ENCODE data around the gene WHRN.
A peak's percentile ranks its signal among the peaks of the same experiment; 100 is the strongest.

WHRN gene

DNA sequence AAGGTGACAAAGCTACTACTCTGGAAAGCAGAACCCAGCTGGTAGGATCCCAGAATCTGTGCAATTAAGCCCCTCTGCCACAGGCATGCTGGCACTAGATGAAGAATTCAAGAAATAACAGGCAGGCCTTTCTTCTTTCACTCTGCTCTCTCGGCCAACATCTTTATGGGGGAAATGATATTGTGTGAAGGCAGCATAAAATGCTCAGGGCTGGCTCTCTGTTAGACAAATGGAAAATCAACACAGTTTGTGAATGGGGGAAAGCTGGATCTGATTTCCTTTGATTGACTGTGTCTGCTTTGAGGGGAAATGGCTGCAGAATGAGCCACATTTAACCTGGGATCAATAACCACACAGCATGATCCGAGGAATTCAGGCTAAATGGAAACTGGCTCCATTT is 88.4 kb downstream of the WHRN start:
- no peak for DNase-seq

DNA sequence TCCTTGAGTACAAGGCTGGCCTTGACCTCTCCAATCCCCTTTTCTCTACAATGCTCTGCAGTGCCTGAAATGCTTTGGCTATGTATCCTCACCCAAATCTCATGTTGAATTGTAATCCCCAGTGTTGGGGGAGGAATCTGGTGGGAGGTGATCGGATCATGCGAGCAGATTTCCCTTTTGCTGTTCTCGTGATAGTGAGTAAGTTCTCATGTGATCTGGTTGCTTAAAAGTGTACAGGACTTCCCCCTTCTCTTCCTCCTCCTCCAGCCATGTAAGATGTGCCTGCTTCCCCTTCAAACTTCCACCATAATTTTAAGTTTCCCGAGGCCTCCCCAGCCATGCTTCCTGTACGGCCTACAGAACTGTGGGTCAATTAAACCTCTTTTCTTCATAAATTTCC is 89.0 kb downstream of the WHRN start:
- no peak for DNase-seq

DNA sequence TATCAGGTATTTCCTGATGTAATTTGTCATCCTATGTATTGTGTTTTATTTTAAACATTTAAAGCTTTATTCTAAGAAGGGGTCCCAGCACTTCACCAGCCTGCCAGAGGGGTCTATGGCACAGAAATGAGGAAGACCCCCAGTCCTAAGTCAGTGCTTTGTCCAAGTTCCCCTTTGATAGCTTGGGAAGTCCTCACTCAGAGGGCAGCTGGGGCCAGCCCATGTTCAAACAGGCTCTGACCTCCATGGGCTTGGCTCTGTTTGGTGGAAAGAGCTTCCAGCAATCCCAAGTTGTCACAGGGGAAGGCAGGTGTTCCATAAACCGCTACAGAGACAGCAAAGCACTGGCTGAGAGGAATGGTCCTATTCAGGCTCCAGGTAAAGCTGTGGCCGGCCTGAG is 90.9 kb downstream of the WHRN start:
- no peak for DNase-seq

DNA sequence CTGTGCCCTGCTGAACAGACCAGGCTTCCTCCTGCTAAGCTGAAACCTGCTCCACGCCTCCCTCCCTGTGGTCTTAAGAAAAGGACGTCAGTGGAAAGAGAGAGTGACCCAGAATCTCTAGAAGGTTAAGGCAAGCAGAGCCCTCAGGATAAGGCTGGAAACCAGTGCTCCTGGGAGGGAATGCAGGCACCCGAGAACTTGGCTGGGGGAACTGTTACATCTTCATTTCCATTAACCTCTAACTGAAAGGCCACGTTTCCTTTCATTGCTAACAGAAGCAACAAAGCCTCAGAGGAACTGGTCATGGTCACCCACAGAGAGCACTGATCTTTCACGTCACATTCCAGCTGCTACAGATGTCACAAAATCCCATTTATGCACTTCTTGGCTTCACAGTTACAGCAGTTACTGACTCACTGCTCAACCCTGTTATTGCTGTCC is 91.4 kb downstream of the WHRN start:
- DNase-seq, result no peak

DNA sequence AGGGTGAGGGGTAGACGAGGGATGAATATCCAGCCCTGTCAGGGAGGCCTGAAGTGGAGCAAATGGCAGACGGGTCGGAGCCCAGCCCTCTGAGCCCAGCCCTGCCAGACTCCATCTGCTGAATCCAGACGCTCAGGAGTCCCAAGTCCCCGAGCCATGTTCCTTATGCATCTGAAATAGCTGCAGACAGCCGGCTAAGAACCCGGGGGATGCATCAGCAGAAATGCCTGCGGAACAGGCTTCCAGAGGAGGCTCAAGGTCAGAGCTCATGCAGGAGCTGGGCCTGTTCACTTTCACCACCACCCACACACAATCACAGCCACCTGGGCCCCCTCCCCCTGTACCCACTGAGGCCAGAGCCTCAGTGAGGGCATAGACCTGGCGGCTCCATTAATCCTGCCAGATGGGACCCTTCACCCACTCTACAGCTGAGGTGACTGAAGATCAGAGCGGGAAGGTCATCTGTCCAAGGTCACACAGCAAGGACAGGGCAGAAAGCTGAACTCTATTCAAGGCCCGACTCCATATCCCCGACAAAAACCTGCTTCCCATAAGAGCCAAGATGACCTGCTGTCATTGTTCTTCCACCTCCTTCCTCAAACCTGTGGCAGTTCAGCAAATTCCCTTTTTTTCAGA is 93.1 kb downstream of the WHRN start:
- no peak for DNase-seq

DNA sequence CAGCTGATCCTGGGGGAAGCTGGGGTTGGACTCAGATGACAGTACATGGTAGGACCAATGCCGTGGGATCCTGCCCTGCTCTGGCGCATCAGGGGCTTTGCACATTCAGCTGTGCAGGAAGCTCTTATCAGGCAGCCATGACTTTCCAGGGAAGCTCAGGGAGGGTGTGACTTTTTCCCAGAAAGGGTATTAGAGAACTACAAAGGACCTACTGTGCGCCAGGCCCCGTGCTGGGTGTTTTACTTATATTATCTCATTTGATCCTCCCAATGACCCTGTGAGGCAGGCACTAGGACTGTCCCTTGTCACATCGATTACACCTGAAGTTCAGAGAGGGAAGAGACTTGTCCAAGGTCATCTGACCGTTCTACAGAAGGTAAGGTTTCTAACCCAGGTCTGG is 93.8 kb downstream of the WHRN start:
- no peak for DNase-seq

DNA sequence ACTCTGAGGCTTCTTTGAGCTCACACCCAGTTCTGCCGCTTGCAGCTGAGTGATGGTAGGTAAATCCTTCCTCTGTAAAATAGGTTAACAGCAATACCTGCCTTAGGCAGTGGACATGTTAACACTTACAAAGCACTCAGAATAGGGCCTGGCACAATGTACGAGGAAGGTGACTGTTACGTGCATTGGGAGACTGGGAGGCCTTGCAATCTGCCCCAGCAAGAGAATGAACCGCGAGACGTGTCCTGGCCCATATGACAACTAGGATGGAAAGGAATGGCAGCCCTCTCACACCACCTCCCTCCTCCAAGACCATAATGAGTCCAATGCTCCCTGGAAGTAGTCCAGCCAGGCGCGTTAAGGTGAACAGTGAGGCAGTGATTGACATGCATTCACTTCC is 94.4 kb downstream of the WHRN start:
- no peak for DNase-seq

DNA sequence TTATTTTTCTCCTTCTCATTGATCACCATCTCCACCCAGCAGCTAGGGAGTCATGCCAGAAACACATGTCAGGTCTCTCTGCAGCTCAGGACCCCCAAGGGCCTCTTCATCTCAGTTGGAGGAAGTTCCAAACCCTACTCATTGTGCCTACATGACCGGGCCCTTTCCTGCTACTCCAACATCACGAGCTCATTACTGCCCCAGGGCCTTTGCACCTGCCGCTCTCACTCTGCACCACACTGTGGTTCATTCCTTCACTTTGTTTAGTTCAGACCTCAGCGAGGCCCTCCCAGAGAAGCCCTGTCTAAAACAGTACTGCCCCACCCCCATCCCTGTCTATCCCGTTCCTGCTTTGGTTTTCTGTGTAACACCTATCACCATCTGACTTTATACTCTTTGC is 95.4 kb downstream of the WHRN start:
- DNase-seq, result no peak

DNA sequence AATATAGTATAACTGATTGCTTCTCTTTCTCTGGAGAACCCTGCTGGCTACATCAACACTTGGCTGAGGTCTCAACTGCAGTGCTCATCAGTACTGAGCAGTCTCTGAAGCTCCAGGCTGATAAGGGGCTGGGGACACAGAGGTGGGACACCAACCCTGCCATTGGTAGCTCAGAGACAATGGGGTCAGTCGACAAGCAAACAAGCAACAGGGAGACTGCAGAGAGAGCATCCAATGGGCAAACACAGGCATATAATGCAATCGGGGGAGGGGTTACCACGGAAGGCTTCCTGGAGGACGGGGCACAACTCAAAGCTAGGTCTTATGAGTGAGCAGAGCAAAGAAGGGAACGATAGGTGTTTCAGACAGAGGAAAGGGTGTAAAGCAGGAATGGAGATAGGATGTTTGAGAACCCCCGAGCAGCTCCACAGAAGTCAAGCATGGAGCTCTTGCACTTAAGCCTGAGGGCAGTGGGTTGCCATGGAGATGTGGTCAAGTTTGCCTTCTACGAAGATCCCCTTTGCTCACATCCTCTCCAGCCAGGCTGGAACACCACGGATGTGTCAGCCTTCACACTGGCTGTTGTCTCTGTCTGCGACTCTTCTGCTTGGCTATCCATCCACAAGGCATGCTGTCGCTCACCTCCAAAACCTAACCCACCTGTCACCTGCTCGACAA is 96.0 kb downstream of the WHRN start:
- DNase-seq, result no peak

DNA sequence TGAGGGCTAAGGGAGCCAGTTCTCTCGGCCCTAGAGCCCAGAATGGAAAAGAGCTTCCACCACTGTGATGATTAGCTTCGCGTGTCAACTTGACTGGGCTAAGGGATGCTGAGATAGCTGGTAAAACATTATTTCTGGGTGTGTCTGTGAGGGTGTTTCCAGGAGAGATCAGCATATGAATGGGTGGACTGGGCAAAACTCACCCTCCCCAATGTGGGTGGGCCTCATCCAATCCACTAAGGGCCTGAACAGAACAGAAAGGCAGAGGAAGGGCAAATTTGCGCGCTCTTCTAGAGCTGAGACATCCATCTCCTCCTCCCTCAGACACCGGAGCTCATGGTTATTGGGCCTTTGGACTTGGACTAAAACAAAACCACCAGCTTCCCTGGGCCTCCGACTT is 96.6 kb downstream of the WHRN start:
- no peak for DNase-seq

DNA sequence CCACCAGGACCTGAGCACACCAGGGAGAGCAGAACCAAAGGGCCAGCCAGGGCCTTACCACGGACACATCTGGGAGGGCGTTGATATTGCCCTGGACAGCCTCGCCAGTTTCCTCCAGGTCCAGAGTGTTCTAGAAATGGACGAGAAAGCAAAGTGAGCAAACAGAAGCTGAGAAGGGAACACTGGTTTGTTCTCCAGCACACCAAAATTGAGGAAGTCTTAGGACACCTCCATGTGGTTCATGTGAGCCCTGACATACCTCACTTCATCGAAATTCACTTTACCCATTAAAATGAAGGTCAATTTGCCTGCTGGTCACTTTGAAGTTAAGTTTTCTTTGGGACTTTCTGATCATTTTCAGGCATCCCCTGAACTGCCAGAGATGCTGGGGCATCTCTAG is 97.4 kb downstream of the WHRN start:
- no peak for DNase-seq

DNA sequence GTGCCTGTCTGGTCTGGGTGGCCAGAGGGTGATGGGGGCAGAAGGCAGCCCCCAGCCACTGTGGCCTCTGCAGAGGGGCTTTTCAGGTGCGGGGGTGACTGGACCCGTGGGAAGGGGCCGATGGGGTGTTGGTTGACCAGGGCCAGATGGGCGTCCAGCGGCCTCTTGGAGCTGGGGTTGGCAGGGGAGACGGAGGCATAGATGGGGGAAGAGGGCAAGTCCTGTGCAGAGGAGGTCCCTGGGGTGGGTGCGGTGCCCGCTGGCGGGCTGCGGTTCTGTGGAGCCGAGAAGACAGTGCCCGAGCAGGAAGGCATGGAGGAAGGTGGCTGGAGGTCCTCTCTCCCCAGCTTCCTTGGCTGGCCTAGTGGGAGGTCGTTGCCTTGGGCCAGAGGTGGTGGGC is 98.8 kb downstream of the WHRN start:
- no peak for DNase-seq

DNA sequence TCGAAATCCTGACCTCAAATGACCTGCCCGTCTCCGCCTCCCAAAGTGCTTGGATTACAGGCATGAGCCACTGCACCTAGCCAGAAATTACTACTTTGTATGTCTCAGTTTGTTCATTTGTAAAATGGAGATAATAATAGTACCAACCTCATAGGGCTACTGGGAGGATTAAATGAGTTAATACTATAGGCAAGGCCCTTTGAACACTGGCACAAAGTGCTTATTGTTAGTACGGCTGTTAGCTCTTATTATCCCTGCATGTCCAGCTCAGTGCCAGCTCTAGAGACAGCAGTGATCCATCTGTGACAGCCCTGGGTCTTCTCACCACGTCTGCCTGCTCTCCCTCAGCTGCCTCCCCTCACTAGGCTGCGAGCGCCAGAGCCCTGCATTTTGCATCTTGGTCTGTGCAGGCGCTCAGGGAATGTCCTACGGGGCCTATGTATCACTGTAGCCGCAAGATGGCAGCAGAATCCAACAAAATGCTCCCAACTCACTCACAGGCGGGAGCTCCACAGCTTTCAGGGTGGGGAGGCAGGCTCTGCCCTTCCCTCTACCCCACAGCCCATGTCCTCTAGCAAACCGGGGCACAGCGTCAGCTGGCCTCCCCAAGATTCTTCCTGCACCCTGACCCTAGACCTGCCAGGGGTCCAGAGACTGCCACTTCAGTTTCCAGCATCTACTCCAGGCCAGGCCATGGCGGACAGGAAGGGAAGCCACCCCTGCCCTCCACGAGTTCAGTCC is 99.8 kb downstream of the WHRN start:
- DNase-seq, result peak; percentile 81

DNA sequence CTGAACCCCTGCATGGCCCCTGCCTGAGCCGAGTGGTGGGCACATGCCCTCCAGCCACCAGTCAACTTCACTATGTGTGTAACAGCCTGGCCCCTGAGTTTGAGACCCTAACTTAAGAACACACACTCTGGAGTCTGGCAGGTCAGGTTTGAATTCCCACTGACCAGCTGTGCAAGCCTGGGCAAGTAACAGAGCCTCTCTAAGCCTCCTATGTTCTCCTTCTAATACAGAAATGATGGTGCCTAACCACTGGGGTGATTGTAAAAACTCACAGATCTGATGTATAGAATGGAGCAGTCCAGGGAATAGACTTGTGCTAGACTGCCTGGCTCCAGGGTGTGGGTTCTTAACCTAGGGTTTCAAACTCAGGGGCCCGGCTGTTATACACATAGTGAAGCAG is 100.7 kb downstream of the WHRN start:
- DNase-seq, result no peak

DNA sequence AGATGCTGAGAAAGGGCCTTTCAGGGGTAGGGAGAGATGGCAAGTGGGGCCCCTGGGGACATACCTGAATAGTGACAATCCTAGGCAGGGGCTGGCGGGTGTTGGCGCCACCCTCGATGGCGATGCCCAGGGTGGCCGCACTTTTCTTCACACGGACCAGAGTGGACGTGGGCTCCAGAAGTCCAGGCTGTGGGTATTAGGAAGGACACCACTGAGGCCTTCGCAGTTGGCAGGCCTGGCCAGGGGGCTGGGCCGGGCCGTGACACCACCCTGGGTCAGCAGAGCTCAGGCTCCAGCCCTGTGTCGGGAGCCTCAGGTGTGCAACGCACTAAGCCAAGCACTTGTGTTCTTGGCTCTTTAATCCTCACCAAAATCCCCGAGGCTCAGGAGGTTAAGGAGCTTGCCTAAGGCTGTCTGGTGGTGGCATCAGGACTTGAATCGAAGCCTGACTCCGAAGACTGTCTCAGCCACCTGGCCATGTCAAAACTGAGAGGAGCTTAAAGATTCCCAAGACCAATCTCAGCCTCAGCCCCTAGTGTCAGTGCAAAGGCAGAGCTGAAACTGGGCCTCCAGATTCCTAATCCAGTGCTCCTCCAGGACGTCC is 102.0 kb downstream of the WHRN start:
- DNase-seq, result no peak

DNA sequence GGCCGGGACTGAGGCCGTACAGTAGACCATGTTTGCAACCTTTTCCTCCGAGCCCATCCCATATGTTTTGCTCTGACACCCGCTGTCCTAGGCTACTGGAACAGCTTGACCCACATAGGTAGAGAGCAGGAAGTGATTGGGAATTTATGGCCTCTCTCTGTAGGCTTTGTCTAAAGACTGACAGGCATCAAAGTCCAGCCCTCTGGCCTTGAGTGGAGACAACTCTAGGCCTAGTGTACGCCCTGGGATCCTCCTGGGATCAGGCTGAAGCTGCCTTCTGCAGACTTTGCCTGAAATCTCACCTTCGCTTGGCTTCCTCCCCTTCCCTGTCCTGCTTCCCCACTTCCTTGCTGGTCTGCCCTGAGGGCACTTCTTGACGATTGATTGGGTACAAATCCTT is 103.9 kb downstream of the WHRN start:
- DNase-seq, result no peak

DNA sequence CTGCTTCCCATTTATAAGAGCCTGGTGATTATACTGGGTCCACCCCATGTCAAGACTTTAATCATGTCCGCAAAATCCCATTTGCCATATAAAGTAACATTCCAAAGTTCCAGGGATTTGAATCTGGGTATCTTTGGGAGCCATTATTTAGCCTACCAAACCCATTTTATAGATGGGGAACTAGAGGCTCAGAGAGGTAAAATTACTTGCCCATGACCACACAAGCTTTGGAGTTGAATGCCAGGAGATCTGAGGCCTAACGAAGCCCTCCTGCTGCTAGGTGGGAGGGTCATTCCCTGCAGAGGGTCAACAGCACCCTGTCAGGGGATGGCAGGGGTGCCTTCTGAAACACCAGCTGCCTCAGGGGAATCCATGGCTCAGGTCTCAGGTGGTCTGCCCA is 104.5 kb downstream of the WHRN start:
- DNase-seq, result no peak

DNA sequence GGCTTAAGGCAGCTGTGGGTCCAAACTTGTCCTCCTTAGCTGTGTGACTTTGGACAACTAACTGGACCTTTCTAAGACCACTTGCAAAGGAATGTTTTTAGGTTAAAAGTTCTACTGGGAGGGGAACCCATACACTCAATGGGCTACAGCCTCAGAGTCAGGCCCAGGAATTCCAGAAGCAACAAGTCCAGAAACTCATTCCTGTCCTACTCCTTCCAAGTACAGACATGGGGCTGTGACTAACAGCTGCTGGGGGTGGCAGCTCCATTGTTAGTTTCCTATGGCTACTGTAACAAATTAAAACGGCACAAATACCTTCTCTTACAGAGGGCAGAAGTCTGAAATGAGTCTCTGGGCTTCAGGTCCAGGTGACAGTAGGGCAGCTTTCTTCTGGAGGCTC is 105.1 kb downstream of the WHRN start:
- DNase-seq, result no peak

DNA sequence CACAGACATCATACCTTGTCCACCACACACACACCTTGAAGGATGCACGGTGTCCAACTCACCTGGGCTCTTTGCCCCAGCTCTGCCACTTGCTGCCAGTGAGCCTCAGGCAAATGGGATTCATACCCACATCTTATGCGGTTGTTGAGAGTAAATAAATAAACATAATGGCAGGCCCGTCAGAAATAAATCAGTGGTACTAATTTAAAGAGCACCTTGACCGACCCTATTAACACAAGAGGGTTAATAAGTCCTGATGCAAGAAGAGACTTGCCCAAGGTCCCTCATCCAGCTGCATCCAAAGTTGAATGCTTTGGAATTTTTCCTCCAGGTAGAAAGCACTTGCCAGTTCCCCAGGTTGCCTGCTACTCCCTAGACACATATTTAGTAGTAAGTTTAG is 105.9 kb downstream of the WHRN start:
- DNase-seq, result no peak

DNA sequence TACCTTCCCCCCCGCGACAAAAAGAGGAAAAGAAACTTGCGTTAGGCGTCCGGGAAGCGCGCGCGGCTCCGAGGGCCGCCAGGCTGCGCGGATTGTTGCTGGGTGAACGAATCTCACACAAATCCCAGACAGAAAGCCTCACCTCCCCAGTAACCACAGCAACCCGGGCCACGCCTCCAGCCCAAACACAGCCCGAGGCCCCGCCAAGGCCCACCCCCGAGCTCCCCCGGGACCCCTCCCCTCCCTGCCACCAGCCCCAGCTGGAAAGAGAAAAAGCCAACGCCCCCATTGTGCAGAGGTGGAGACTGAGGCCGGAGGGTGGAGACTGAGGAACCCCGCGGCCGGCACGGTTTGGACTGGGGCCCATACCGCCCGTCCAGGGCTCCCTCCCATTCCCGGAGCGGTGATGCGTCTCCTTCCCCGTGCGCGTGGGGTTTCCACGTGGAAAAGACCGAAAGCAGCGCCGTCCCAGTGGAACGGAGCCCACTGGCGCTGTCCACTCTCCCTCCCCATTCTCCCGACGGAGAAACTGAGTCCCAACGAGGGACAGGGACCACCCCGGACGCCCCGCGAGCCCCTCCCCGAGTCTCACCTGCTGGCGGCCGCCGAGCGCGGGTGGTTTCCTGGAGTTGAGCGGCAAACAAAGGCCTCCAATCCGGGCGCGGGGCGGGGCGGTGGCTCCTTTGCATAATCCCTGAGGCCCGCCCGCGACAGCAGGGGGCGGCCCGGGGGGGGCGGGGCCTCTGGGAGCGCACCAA is 107.2 kb downstream of the WHRN start:
- peak; percentile 96 for DNase-seq

DNA sequence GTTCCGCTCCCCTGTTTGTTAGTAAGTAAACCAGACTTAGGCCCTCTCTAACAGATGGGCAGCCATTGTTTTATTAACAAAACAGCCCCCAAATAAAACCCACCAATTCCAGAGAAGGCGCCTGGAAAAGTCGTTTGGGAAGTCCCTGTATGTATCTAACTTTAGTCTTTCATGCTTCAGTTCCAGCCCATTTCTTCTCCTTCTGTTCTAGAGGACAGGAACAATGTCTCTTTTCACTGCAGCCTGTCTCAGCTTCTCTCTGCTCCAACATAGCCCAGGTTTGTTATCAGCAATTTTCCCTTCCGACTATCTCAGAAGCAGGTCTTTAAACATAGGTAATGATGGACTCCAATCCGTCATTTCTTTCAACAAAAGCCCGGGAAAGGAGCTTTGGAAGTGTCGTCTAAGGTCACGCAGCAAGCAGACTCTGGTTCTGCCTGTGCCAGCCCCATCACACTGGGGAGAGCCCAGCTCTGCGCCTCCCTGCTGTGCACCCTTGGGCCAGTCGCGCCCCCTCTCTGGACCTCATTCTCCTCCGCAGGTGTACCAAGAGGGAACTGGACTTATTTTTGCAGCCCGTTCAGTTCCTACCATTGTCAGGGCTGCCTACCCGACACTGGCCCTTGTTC is 107.9 kb downstream of the WHRN start:
- no peak for DNase-seq

DNA sequence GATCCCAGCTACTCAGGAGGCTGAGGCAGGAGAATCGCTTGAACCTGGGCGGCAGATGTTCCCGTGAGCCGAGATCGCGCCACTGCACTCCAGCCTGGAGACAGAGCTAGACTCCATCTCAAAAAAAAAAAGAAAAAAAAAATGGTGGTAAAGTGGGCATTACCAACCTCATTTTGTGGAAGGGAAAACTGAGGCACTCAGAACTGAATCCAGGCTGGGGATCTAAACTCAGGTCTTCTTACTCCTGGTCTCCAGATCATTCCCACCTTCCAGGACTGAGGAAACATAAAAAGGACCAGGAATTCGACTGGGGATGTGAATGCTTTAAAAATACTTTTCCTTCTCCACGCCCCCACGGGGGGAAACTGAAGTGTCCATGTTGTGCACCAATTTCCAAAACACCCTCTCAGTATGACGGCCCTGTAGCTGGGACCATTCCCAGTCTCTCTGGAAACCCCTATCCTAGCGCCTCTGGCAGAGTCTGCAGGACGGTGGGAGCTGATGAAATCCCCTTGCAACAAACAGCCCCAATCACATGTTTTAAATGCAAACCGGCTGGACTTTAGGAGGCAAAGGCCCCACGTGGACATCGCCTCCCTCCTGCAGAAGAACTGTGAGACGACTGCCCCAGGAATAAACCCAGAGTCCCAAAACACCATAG is 108.6 kb downstream of the WHRN start:
- DNase-seq, result no peak

Data from activated CD4-positive, alpha-beta T cell treated with anti-CD3 and anti-CD28 coated beads, Interleukin-10, Interleukin-2, amounts not matched to agents 100 ng/mL and 50 ng/mL, durations not matched to agents 16 hours and 8 hours (primary cell).